Activated CD8-positive, alpha-beta T cell treated with anti-CD3 and anti-CD28 coated beads, Interleukin-2, amount 10 ng/mL, durations not matched to agents 7 days and 5 days (primary cell): ENCODE data around the gene RARRES2. TPM values are rescaled to one million over a fixed set of nuclear protein-coding genes. Genes with fewer than 3 reads are reported as not detected.

ENCODE experiments used
- ATAC-seq: fragments of 150-1000 bp; cut with Tn5 transposase; one replicate; pipeline ENCODE4 v1.10.0; 2021; ENCODE audit warnings: moderate library complexity
- CTCF ChIA-PET: fragments of 350-600 bp; sonication (Branson Sonifier 250); formaldehyde crosslinking; loops from one replicate; lab custom pipeline; 2021; ENCODE audit warnings: antibody characterized with exemption; lab: Charles Lee
- POLR2A ChIA-PET: fragments of 350-600 bp; sonication (Branson Sonifier 250); formaldehyde crosslinking; loops from one replicate; lab custom pipeline; 2021; ENCODE audit warnings: antibody characterized with exemption; lab: Charles Lee
- DNase-seq: peaks from one replicate; pipeline ENCODE4 v3.0.0-alpha.2; 2020
- H3K27ac Mint-ChIP-seq: one replicate; pipeline ENCODE4 v1.8.0; 2021; ENCODE audit warnings: mild to moderate bottlenecking, mixed read lengths
- H3K27me3 Mint-ChIP-seq: one replicate; pipeline ENCODE4 v1.8.0; 2021; ENCODE audit warnings: low read depth, mixed read lengths
- H3K36me3 Mint-ChIP-seq: one replicate; pipeline ENCODE4 v1.8.0; 2021; ENCODE audit warnings: low read depth, mixed read lengths
- H3K4me1 Mint-ChIP-seq: one replicate; pipeline ENCODE4 v1.8.0; 2021; ENCODE audit warnings: low read depth, mixed read lengths
- H3K4me3 Mint-ChIP-seq: one replicate; pipeline ENCODE4 v1.8.0; 2021; ENCODE audit warnings: mild to moderate bottlenecking, mixed read lengths
- H3K9me3 Mint-ChIP-seq: one replicate; pipeline ENCODE4 v1.8.0; 2022; ENCODE audit warnings: mixed read lengths; ENCODE audit not compliant: insufficient read depth
- total RNA-seq, 2 experiments: library from RNA; stranded (reverse); gene quantifications; one replicate each; pipeline ENCODE4 v1.2.3, GENCODE V29; 2021

Gene RARRES2
- total RNA-seq, 2 experiments from 2014 or later, result not detected

DNA sequence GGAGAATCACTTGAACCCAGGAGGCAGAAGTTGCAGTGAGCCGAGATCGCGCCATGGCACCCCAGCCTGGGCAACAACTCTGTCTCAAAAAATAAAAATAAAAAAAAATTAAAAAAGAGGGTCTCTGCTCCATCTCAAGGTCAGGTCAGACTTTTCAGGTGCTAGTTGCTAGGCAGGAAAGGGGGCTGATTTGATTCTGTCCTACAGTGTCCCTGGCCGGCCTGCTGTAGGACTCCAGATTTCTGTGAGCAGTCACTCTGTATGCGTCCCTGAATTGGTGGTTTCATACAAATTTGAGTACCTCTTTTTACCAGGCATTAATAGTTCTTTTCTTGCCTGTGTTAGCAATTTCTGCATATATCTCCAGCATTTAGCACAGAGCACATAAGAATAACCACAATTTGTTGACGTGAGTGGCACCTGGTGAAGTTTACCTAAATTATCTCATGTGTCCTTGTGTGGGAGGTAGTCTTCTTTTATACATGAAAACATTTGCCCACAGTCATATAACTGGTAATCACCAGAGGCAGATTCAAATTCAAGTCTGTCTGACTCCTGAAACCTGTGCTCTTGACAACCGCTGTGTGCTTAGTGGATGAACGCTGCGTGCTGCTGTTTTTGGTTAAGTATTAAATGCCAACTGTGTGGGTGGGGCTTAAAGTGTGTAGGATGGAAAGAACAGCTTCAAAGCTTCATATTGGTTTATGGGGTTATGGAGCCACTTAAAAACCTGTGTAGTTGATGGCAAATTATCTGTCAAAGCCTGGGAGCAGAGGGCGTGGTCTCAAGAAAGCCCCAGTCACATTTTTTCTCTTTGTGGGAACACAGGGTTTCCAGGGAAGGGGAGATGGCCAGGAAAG, 34.5 kb upstream of the RARRES2 start:
- H3K4me1 Mint-ChIP-seq, result peaks cover 40% of the 10 kb centered on the region
- H3K9me3 Mint-ChIP-seq, result no peaks in the 10 kb centered on the region
- no peak overlapping the region for H3K27ac Mint-ChIP-seq
- ATAC-seq (no peak), DNase-seq (no peak)
- H3K27me3 Mint-ChIP-seq, result no peaks in the 10 kb centered on the region
- H3K4me3 Mint-ChIP-seq, result no peak overlapping the region
- H3K36me3 Mint-ChIP-seq, result peaks cover 24% of the 10 kb centered on the region
- ChIA-PET CTCF (interaction anchor here (0.6 to 3.0 kb wide), 4 partner anchors 10 to 30 kb away, joined by 3 to 20 read pairs (median 4); a partner anchor contains a TSS), POLR2A (no interaction called here)

DNA sequence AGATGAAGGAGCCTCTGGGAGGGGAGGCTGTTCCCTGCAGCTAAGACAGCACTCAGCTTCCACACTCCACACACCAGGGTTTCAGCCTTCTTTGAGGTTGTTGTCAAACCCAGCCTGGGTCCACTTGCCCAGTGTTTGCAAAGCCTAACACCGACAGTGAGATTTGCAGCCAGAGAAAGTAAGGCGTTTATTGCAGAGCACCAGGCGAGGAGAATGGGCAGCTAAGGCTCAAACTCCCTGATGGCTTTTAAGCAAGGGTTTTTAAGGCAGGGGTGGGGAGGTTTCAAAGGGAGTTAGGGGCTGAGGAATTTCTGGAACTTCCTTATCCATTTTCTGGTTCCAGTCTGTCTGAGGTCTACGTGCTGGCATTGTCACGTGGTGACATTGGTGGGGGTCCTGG, 33.0 kb upstream of the RARRES2 start:
- DNase-seq (no peak), ATAC-seq (no peak)
- Mint-ChIP-seq H3K27ac (no peak overlapping the region), H3K9me3 (no peaks in the 10 kb centered on the region), H3K4me3 (no peak overlapping the region), H3K36me3 (peaks cover 22% of the 10 kb centered on the region), H3K4me1 (peaks cover 39% of the 10 kb centered on the region), H3K27me3 (no peaks in the 10 kb centered on the region)
- ChIA-PET POLR2A (no interaction called here), CTCF (interaction anchor here (0.8 to 1.7 kb wide), 5 partner anchors 9 to 33 kb away, joined by 3 to 7 read pairs (median 5); no protein-coding TSS in a partner anchor)

DNA sequence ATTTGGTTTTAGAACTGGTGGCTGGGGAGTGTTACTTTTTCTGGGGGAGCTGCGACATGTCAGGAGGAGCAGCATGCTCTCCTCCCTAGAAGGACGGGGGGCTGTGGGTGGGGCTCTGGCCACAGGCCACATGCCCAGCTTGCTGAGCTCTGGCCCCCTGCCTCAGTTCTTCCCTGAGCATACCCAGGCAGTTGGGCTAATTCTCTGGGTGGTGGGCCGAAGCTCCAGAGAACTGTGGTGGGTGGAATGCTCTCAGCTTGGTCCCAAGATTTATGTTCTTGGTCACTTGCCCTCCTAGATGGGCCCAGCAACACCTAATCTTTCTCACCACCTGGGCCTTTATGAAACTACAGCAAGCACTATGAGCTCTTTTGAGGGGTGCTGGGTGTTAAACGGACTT, 32.6 kb upstream of the RARRES2 start:
- CTCF ChIA-PET, result interaction anchor here (1.4 to 1.7 kb wide), 3 partner anchors 8 to 18 kb away, joined by 5 to 7 read pairs (median 5); no protein-coding TSS in a partner anchor
- POLR2A ChIA-PET, result no interaction called here
- DNase-seq (no peak), ATAC-seq (no peak)
- H3K27ac Mint-ChIP-seq, result no peak overlapping the region
- H3K36me3 Mint-ChIP-seq, result peaks cover 22% of the 10 kb centered on the region
- H3K4me3 Mint-ChIP-seq, result no peak overlapping the region
- no peaks in the 10 kb centered on the region for H3K9me3 Mint-ChIP-seq
- peaks cover 43% of the 10 kb centered on the region for H3K4me1 Mint-ChIP-seq
- H3K27me3 Mint-ChIP-seq, result no peaks in the 10 kb centered on the region

DNA sequence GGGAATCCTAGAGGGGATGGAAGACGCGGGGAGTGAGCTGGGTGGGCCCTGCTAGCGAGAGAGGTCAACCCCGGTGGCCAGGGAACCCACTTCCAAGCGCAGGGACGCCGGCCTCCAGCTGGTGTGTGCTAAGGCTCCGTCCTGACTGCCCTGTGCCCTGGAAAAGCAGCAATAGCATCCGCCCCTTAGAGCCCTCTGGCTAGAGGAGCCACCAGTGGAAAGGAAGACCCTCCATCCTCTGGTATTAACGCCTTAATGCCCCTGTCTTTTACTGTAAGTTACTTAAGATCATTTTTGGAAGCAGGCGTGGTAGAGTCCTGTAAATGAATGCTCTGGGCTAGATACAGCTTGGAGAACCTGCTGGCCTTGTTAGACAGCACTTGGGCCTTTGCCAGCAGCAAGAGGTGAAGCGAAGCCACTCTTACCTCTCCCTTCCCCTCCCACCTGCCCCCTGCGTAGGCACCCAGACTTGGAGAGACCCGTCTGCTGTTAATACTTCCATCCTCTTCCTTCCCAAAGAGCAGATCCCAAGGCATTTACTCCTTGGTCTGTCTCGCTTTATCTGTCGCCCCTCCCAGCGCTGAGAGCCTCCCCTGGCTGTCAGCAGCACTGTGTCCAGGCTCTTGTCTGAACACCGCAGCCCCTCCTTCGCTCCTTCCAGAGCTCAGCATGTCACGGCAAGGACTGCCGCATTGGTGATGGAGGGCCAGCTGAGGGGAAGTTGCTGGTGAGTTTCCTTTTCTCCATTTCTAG, 31.8 kb upstream of the RARRES2 start:
- Mint-ChIP-seq H3K4me3 (no peak overlapping the region), H3K27me3 (no peaks in the 10 kb centered on the region), H3K27ac (no peak overlapping the region), H3K9me3 (no peaks in the 10 kb centered on the region), H3K4me1 (peaks cover 44% of the 10 kb centered on the region), H3K36me3 (peaks cover 22% of the 10 kb centered on the region)
- no peak for ATAC-seq
- CTCF ChIA-PET, result interaction anchor here (1.5 kb wide), 1 partner anchor 16 kb away, joined by 5 read pairs; no protein-coding TSS in a partner anchor
- DNase-seq, result no peak
- POLR2A ChIA-PET, result no interaction called here

DNA sequence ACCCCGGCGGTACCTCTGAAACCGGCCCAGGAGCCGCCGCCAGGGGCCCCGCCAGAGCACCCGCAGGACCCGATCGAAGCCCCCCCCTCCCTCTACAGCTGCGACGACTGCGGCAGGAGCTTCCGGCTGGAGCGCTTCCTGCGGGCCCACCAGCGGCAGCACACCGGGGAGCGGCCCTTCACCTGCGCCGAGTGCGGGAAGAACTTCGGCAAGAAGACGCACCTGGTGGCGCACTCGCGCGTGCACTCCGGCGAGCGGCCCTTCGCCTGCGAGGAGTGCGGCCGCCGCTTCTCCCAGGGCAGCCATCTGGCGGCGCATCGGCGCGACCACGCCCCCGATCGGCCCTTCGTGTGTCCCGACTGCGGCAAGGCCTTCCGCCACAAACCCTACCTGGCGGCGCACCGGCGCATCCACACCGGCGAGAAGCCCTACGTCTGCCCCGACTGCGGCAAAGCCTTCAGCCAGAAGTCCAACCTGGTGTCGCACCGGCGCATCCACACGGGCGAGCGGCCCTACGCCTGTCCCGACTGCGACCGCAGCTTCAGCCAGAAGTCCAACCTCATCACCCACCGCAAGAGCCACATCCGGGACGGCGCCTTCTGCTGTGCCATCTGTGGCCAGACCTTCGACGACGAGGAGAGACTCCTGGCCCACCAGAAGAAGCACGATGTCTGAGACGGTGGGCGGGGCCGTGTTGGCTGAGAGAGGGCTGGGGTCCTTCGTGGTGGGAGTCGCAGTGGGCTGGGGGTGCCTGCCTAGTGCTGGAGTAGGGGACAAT, 31.0 kb upstream of the RARRES2 start:
- peaks cover 42% of the 10 kb centered on the region for H3K4me1 Mint-ChIP-seq
- H3K27me3 Mint-ChIP-seq, result no peaks in the 10 kb centered on the region
- H3K27ac Mint-ChIP-seq, result no peak overlapping the region
- ATAC-seq, result no peak
- no peak for DNase-seq
- H3K36me3 Mint-ChIP-seq, result peaks cover 22% of the 10 kb centered on the region
- CTCF ChIA-PET, result interaction anchor here (1.5 kb wide), 1 partner anchor 15 kb away, joined by 5 read pairs; no protein-coding TSS in a partner anchor
- H3K4me3 Mint-ChIP-seq, result no peak overlapping the region
- POLR2A ChIA-PET, result no interaction called here
- no peaks in the 10 kb centered on the region for H3K9me3 Mint-ChIP-seq

DNA sequence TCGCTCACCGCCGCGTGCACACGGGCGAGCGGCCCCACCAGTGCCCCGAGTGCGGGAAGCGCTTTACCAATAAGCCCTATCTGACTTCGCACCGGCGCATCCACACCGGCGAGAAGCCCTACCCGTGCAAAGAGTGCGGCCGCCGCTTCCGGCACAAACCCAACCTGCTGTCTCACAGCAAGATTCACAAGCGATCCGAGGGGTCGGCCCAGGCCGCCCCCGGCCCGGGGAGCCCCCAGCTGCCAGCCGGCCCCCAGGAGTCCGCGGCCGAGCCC, 30.5 kb upstream of the RARRES2 start:
- CTCF ChIA-PET, result interaction anchor here (1.4 kb wide), 1 partner anchor 34 kb away, joined by 4 read pairs; a partner anchor contains a TSS
- Mint-ChIP-seq H3K4me3 (no peak overlapping the region), H3K36me3 (peaks cover 22% of the 10 kb centered on the region), H3K4me1 (peaks cover 39% of the 10 kb centered on the region), H3K27me3 (no peaks in the 10 kb centered on the region), H3K27ac (no peak overlapping the region), H3K9me3 (no peaks in the 10 kb centered on the region)
- POLR2A ChIA-PET, result no interaction called here
- DNase-seq (no peak), ATAC-seq (no peak)

DNA sequence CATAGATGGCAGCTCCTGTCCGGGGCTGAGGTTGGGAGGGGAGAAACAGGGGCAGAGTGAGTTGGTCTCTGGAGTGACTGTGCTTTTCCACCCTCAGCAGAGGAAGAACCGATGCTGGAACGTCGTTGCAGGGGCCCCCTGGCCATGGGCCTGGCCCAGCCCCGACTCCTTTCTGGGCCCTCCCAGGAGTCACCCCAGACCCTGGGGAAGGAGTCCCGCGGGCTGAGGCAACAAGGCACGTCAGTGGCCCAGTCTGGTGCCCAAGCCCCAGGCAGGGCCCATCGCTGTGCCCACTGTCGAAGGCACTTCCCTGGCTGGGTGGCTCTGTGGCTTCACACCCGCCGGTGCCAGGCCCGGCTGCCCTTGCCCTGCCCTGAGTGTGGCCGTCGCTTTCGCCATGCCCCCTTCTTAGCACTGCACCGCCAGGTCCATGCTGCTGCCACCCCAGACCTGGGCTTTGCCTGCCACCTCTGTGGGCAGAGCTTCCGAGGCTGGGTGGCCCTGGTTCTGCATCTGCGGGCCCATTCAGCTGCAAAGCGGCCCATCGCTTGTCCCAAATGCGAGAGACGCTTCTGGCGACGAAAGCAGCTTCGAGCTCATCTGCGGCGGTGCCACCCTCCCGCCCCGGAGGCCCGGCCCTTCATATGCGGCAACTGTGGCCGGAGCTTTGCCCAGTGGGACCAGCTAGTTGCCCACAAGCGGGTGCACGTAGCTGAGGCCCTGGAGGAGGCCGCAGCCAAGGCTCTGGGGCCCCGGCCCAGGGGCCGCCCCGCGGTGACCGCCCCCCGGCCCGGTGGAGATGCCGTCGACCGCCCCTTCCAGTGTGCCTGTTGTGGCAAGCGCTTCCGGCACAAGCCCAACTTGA, 29.9 kb upstream of the RARRES2 start:
- POLR2A ChIA-PET, result interaction anchor here (1.3 kb wide), 1 partner anchor 13 kb away, joined by 3 read pairs; no protein-coding TSS in a partner anchor
- CTCF ChIA-PET, result interaction anchor here (1.4 to 3.3 kb wide), 2 partner anchors 15 to 34 kb away, joined by 4 to 31 read pairs; a partner anchor contains a TSS
- no peaks in the 10 kb centered on the region for H3K27me3 Mint-ChIP-seq
- no peak overlapping the region for H3K4me3 Mint-ChIP-seq
- no peak for ATAC-seq
- DNase-seq, result no peak
- H3K4me1 Mint-ChIP-seq, result peaks cover 36% of the 10 kb centered on the region
- H3K9me3 Mint-ChIP-seq, result no peaks in the 10 kb centered on the region
- H3K36me3 Mint-ChIP-seq, result peaks cover 22% of the 10 kb centered on the region
- no peak overlapping the region for H3K27ac Mint-ChIP-seq

DNA sequence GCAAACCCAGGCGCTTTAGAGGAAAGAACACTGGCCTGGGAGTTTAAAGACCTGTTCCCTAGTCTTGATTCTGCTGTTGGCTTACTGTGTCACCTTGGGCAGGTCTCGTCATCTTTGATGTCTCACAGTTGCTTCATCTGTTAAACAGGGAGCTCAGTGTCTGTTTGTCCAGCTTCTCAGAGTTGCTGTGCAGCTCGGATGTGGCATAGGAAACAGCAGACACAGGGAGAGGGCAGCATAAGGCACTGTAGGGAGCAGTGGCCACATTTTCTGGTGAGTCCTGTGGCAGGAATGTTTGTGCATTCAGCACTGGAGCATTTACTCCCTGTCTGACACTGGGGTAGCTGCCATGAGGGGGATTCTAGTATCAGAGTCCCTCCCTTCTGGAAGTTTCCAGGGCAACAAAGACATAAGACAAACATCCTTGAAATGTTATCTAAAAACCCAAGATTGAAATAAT, 29.2 kb upstream of the RARRES2 start:
- no peak overlapping the region for H3K27ac Mint-ChIP-seq

DNA sequence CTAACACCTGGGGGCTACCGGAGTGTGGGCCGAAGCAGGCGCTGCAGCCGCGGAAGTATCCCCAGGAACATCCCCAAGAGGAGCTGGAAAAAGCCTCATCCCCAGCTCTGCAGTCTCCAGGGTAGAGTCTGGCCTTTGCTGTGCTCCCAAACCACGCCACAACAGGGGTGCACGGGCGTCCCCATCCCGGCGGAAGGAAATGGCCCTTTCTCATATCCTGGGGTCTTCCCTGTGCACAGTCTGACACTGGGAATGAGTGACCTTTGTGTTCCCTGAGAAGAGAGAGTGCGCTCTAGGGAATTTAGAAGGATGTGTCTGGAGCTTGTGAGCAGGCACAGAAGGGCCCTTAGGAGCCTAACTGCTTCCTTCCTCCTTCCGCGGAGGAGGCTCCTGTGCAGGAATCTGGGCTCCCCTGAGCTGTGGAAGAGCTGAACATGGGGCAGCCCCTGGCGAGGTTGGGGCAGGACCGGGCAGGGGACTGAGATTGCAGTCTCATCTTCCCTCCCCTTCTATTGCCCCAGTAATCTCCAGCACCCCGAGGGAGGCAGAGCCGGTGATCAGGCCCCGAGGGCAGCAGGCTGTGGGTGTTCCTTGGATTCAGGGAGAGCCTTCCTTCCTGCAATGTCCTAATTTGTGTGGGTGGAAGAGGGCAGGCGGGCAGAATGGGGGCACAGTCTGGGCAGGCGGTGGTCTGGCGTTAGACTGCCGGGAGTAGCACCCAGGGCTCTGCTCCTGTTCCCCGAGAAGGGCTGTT, 28.5 kb upstream of the RARRES2 start:
- Mint-ChIP-seq H3K4me3 (peak overlapping the region; percentile 96), H3K27me3 (no peaks in the 10 kb centered on the region), H3K9me3 (no peaks in the 10 kb centered on the region), H3K27ac (peak overlapping the region; percentile 91), H3K4me1 (peaks cover 37% of the 10 kb centered on the region), H3K36me3 (peaks cover 22% of the 10 kb centered on the region)
- DNase-seq (no peak), ATAC-seq (no peak)
- POLR2A ChIA-PET, result interaction anchor here (1.0 to 1.8 kb wide), 4 partner anchors 9 to 34 kb away, joined by 3 to 13 read pairs (median 8); partner anchors contain the start of gene ZNF775
- CTCF ChIA-PET, result interaction anchor here (1.7 to 3.3 kb wide), 4 partner anchors 8 to 37 kb away, joined by 6 to 31 read pairs (median 9); partner anchors contain the start of gene ZNF775

More for the DNA sequence above, 29.2 kb upstream of the RARRES2 start:
- CTCF ChIA-PET, result interaction anchor here (1.4 to 3.3 kb wide), 3 partner anchors 14 to 36 kb away, joined by 4 to 31 read pairs (median 6); a partner anchor contains a TSS
- DNase-seq, result no peak
- no peak for ATAC-seq
- POLR2A ChIA-PET, result interaction anchor here (1.3 kb wide), 1 partner anchor 14 kb away, joined by 3 read pairs; no protein-coding TSS in a partner anchor
- H3K4me1 Mint-ChIP-seq, result peaks cover 36% of the 10 kb centered on the region
- no peaks in the 10 kb centered on the region for H3K27me3 Mint-ChIP-seq
- H3K36me3 Mint-ChIP-seq, result peaks cover 22% of the 10 kb centered on the region
- no peaks in the 10 kb centered on the region for H3K9me3 Mint-ChIP-seq
- H3K4me3 Mint-ChIP-seq, result peak overlapping the region; percentile 96
